Melanocyte of skin (primary cell): ENCODE data around the gene DEK. TPM values are rescaled to one million over a fixed set of nuclear protein-coding genes. Genes with fewer than 3 reads are reported as not detected.

Source experiments
- small RNA-seq, 2 donors: library from RNA; depleted of rRNA; stranded (forward); fragments of <200 nt; gene quantifications; one replicate each; pipeline ENCODE3, GENCODE V24; 2012
- total RNA-seq, 2 donors: library from RNA; depleted of rRNA; stranded (reverse); fragments of >200 nt; gene quantifications; 2 replicates each; pipeline ENCODE4 v1.2.3, GENCODE V29; 2012

The DEK gene, protein sequence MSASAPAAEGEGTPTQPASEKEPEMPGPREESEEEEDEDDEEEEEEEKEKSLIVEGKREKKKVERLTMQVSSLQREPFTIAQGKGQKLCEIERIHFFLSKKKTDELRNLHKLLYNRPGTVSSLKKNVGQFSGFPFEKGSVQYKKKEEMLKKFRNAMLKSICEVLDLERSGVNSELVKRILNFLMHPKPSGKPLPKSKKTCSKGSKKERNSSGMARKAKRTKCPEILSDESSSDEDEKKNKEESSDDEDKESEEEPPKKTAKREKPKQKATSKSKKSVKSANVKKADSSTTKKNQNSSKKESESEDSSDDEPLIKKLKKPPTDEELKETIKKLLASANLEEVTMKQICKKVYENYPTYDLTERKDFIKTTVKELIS
- 10 to 100 TPM; 50.9 to 73.3 TPM for total RNA-seq

DNA sequence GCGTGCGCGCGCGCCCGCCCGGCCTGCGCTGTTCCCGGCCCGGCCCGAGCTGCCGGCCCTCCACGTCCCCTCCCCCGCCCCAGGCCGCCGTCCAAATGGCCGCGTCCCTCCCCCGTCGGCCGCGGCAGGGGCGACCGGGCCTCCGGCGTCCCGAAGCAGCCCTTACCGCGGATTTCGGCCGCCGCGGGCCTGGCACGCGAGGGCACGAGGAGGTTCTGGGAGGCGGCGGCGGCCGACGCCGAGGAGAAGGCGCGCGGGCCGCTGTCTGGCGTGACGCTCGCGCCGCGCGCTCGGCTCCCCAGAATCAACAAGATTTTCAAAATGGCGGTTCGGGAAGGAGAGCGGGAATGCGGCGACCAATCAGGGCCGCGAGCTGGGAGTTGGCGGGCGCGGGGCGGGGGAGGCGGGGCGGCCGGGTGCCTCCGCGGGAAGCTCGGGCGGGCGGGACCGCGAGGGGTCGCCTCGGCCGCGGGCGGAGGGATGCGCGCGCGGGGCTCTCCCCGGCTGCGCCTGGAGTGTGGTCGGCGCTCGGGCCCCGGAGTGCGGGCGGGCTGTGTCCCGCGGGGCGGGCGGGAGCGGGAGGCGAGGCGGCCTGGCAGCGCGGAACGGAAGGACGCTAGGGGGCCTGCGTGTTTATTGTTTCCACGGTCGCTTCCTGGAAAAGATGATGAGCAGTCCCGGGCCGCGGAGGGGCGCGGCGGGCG, at the start of gene DEK:
Gene DEK, minus strand, starts transcription at position 312 of the 704 bp plus-strand sequence. CDS start 543 bp downstream, outside the sequence.

Small RNAs within 50 kb of the gene (small RNA-seq; reads per million reads assigned to genes)
- gene AL138825.1 (0 to 0.06 reads per million in 2 donors), gene RF00019 (0 reads per million in 2 donors), gene RNU6-263P (0.09 to 0.12 reads per million in 2 donors)

Other genes starting within 250 kb of the DEK start
- 1 to 10 TPM; 2.3 to 3.1 TPM for gene NHLRC1, start 141.9 kb downstream of the DEK start, total RNA-seq
- 10 to 100 TPM; 19.3 to 22.0 TPM for gene TPMT, start 109.5 kb downstream of the DEK start, total RNA-seq
- 10 to 100 TPM; 19.3 to 20.0 TPM for gene KDM1B, start 109.1 kb downstream of the DEK start, total RNA-seq
- gene RNF144B, start 122.8 kb upstream of the DEK start, total RNA-seq = 10 to 100 TPM; 16.3 to 20.6 TPM